ENCODE results near the gene NPW.

DNA sequence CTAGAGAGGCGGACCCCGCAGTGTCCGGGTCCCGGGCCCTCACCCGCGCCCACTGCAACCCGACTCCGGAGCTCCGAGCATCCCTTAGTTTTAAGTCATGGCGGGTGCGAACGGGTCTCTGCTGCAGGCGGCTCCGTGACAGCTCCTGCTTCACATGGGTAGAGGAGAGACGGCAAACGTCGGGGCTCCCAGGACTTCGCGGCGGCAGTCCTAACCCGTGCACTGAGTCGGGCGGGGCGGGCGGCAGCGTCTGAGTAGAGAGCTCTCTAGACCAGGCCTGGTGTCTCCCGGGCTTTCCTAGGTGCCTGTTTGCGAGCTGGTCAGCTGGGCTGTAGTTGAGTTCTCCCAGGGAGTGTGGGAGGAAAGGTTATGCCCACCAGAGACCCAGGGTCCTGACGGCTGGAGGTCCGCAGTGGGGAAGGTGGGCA lies 28.5 kb downstream of the NPW start:
- TF ChIP-seq POLR2A (IDR thresholded peaks at IDR 0.05) = no peak
- TF ChIP-seq, protein P1, sequence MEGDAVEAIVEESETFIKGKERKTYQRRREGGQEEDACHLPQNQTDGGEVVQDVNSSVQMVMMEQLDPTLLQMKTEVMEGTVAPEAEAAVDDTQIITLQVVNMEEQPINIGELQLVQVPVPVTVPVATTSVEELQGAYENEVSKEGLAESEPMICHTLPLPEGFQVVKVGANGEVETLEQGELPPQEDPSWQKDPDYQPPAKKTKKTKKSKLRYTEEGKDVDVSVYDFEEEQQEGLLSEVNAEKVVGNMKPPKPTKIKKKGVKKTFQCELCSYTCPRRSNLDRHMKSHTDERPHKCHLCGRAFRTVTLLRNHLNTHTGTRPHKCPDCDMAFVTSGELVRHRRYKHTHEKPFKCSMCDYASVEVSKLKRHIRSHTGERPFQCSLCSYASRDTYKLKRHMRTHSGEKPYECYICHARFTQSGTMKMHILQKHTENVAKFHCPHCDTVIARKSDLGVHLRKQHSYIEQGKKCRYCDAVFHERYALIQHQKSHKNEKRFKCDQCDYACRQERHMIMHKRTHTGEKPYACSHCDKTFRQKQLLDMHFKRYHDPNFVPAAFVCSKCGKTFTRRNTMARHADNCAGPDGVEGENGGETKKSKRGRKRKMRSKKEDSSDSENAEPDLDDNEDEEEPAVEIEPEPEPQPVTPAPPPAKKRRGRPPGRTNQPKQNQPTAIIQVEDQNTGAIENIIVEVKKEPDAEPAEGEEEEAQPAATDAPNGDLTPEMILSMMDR (IDR thresholded peaks at IDR 0.05) = no peak

Measured in heart left ventricle (tissue), 13 donors.